ENCODE results near the gene CMYA5.
"Not testable (repeated sequence)": the region's sequence is repeated elsewhere in the genome, so short reads cannot be mapped to it uniquely, and the experiment has no call there.

CMYA5 gene

DNA sequence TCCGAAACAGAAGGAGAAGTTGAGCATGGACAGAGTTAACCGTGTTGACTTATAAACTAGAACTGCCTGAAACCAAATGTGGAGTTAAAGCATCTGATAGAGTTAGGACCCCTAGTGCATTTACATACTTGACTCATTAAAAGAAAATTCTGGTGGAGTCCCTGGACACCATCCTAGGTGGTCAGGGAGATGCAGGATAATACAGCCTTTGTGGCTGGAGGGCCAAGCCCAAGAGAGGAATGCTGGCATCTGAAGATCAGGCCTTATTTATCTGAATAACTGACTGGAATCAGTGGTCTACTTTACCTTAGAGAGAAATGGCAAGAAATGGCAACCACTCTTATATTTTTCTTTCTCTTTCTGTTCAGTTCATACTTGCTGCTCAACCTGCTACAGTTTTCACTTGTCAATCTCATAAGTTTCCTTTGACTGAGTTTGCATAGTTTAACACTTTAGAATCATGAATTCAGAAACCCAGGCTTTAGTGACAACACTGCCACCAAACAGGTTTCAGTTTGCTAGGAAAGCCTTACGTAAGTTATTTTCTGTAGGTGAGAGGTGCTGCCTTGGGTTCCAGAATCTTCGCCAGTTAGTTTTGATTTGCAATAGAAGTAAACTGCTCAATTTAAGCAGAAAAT lies 10.2 kb downstream of the CMYA5 start:
- no peaks in the 10 kb centered on the region for H3K4me1 ChIP-seq (ENCODE audit: control insufficient read depth, insufficient read depth, low read length)
- no peaks in the 10 kb centered on the region for H3K27me3 ChIP-seq (ENCODE audit: control insufficient read depth, insufficient read depth, low read length, poor library complexity, severe bottlenecking)
- H3K36me3 ChIP-seq (ENCODE audit: control insufficient read depth, insufficient read depth, low read length) = no peaks in the 10 kb centered on the region
- WGBS, 2 experiments = 93 to 99% methylated on average over 4 of the region's 4 CpGs
- H3K27ac ChIP-seq (ENCODE audit: insufficient read depth, low read depth, low read length, poor library complexity, severe bottlenecking) = no peak overlapping the region
- H3K4me3 ChIP-seq (ENCODE audit: insufficient read depth, low read depth, low read length) = no peak overlapping the region
- no peaks in the 10 kb centered on the region for H3K9me3 ChIP-seq (ENCODE audit: control insufficient read depth, low read length)

- Histone ChIP-seq H3K27ac (ENCODE audit: insufficient read depth, low read depth, low read length, poor library complexity, severe bottlenecking) (no peak overlapping the region), H3K4me3 (ENCODE audit: insufficient read depth, low read depth, low read length) (no peak overlapping the region), H3K36me3 (ENCODE audit: control insufficient read depth, insufficient read depth, low read length) (no peaks in the 10 kb centered on the region), H3K27me3 (ENCODE audit: control insufficient read depth, insufficient read depth, low read length, poor library complexity, severe bottlenecking) (no peaks in the 10 kb centered on the region), H3K4me1 (ENCODE audit: control insufficient read depth, insufficient read depth, low read length) (no peaks in the 10 kb centered on the region), H3K9me3 (ENCODE audit: control insufficient read depth, low read length) (no peaks in the 10 kb centered on the region)
- whole genome bisulfite sequencing, 2 experiments = 47 to 53% methylated on average over 3 of the region's 3 CpGs
Measured at GRCh38 chr5:79702606-79703380, 13.2 kb downstream of the CMYA5 start.

- no peak overlapping the region for H3K27ac ChIP-seq (ENCODE audit: insufficient read depth, low read depth, low read length, poor library complexity, severe bottlenecking)
- no peaks in the 10 kb centered on the region for H3K36me3 ChIP-seq (ENCODE audit: control insufficient read depth, insufficient read depth, low read length)
- H3K9me3 ChIP-seq (ENCODE audit: control insufficient read depth, low read length) = no peaks in the 10 kb centered on the region
- no peak overlapping the region for H3K4me3 ChIP-seq (ENCODE audit: insufficient read depth, low read depth, low read length)
- no peaks in the 10 kb centered on the region for H3K4me1 ChIP-seq (ENCODE audit: control insufficient read depth, insufficient read depth, low read length)
- H3K27me3 ChIP-seq (ENCODE audit: control insufficient read depth, insufficient read depth, low read length, poor library complexity, severe bottlenecking) = no peaks in the 10 kb centered on the region
- 80 to 100% methylated on average over 1 of the region's 1 CpG for WGBS, 2 experiments
Measured at GRCh38 chr5:79703381-79703645, 13.7 kb downstream of the CMYA5 start.

DNA sequence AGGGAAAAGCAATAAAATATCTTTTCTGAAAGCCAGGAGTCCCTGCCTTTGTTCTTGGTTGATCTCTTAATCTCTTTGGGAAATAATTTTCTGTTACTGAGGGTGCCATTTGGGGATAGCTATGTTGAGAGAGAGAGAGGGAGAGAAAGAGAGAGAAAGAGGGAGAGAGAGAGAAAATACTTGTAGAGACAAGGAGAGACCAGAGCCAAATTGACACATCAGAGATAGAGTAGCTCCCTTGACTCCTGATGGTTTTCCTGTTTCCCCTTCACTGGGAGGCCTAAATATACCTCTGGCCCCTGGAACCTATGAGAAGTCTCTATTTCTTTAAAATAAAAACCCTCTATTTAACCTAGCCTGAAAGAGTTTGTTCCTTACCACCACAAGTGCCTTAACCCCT lies 14.9 kb downstream of the CMYA5 start:
- no peaks in the 10 kb centered on the region for H3K36me3 ChIP-seq (ENCODE audit: control insufficient read depth, insufficient read depth, low read length)
- no peaks in the 10 kb centered on the region for H3K4me1 ChIP-seq (ENCODE audit: control insufficient read depth, insufficient read depth, low read length)
- no peak overlapping the region for H3K27ac ChIP-seq (ENCODE audit: insufficient read depth, low read depth, low read length, poor library complexity, severe bottlenecking)
- H3K27me3 ChIP-seq (ENCODE audit: control insufficient read depth, insufficient read depth, low read length, poor library complexity, severe bottlenecking) = no peaks in the 10 kb centered on the region
- H3K4me3 ChIP-seq (ENCODE audit: insufficient read depth, low read depth, low read length) = no peak overlapping the region
- H3K9me3 ChIP-seq (ENCODE audit: control insufficient read depth, low read length) = no peaks in the 10 kb centered on the region

GRCh38 chr5:79705632-79706031 lies 16.0 kb downstream of the CMYA5 start:
- Histone ChIP-seq H3K4me3 (ENCODE audit: insufficient read depth, low read depth, low read length) (no peak overlapping the region), H3K36me3 (ENCODE audit: control insufficient read depth, insufficient read depth, low read length) (no peaks in the 10 kb centered on the region), H3K27ac (ENCODE audit: insufficient read depth, low read depth, low read length, poor library complexity, severe bottlenecking) (no peak overlapping the region), H3K4me1 (ENCODE audit: control insufficient read depth, insufficient read depth, low read length) (no peaks in the 10 kb centered on the region), H3K9me3 (ENCODE audit: control insufficient read depth, low read length) (no peaks in the 10 kb centered on the region), H3K27me3 (ENCODE audit: control insufficient read depth, insufficient read depth, low read length, poor library complexity, severe bottlenecking) (no peaks in the 10 kb centered on the region)
- 95% methylated on average over 3 of the region's 3 CpGs for WGBS, 2 experiments

GRCh38 chr5:79706317-79706716 lies 16.7 kb downstream of the CMYA5 start:
- not testable (repeated sequence) for H3K27ac ChIP-seq (ENCODE audit: insufficient read depth, low read depth, low read length, poor library complexity, severe bottlenecking); H3K4me3 ChIP-seq (ENCODE audit: insufficient read depth, low read depth, low read length); H3K36me3 ChIP-seq (ENCODE audit: control insufficient read depth, insufficient read depth, low read length); H3K9me3 ChIP-seq (ENCODE audit: control insufficient read depth, low read length); H3K27me3 ChIP-seq (ENCODE audit: control insufficient read depth, insufficient read depth, low read length, poor library complexity, severe bottlenecking); H3K4me1 ChIP-seq (ENCODE audit: control insufficient read depth, insufficient read depth, low read length)
- WGBS, 2 experiments = 95 to 96% methylated on average over 8 of the region's 8 CpGs

DNA sequence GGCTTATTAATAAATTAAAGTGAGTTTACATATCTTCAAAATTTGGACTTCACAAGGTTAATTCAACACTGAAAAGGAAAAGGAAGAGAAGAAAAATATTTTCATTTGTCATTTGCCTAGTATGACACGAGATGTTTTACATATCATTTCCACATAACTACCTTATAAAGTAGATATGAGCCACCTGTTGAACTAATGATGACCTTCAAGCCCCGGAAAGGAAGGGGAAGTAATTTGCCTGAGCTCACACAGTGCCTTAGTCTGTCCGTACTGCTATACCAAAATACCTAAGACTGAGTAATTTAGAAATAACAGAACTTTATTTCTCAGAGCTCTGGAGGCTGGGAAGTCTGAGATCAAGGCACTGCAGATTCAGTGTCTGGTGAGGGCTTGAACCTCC lies 17.9 kb downstream of the CMYA5 start:
- Histone ChIP-seq H3K4me3 (ENCODE audit: insufficient read depth, low read depth, low read length) (no peak overlapping the region), H3K4me1 (ENCODE audit: control insufficient read depth, insufficient read depth, low read length) (no peaks in the 10 kb centered on the region), H3K27ac (ENCODE audit: insufficient read depth, low read depth, low read length, poor library complexity, severe bottlenecking) (no peak overlapping the region), H3K9me3 (ENCODE audit: control insufficient read depth, low read length) (no peaks in the 10 kb centered on the region), H3K36me3 (ENCODE audit: control insufficient read depth, insufficient read depth, low read length) (no peaks in the 10 kb centered on the region), H3K27me3 (ENCODE audit: control insufficient read depth, insufficient read depth, low read length, poor library complexity, severe bottlenecking) (no peaks in the 10 kb centered on the region)
- WGBS, 2 experiments = 93 to 96% methylated on average over 2 to 3 of the region's 3 CpGs

- no peaks in the 10 kb centered on the region for H3K4me1 ChIP-seq (ENCODE audit: control insufficient read depth, insufficient read depth, low read length)
- H3K27me3 ChIP-seq (ENCODE audit: control insufficient read depth, insufficient read depth, low read length, poor library complexity, severe bottlenecking) = no peaks in the 10 kb centered on the region
- no peaks in the 10 kb centered on the region for H3K36me3 ChIP-seq (ENCODE audit: control insufficient read depth, insufficient read depth, low read length)
- no peak overlapping the region for H3K27ac ChIP-seq (ENCODE audit: insufficient read depth, low read depth, low read length, poor library complexity, severe bottlenecking)
- no peak overlapping the region for H3K4me3 ChIP-seq (ENCODE audit: insufficient read depth, low read depth, low read length)
- no peaks in the 10 kb centered on the region for H3K9me3 ChIP-seq (ENCODE audit: control insufficient read depth, low read length)
Measured at GRCh38 chr5:79712741-79713140, 23.1 kb downstream of the CMYA5 start.

DNA sequence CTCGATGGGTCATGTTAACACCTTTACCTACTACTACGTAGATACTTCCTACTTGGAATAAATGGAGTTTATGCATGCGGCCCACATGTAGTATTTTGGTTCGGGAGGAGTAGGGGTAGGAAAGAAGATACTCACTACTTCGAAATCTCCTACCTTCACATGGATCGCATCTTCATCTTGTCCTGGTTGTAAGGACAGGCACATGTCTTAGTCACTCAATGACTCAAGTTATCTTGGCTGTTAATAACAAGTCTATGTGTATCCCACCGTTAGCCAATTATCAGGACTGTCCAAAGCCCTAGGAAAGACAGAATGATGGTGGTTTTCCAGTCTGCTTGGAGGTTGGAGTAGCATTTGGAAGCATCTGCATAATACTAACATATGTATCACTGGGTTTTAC lies 24.1 kb downstream of the CMYA5 start:
- 94 to 97% methylated on average over 3 to 6 of the region's 7 CpGs for WGBS, 2 experiments
- no peak overlapping the region for H3K4me3 ChIP-seq (ENCODE audit: insufficient read depth, low read depth, low read length)
- H3K27me3 ChIP-seq (ENCODE audit: control insufficient read depth, insufficient read depth, low read length, poor library complexity, severe bottlenecking) = no peaks in the 10 kb centered on the region

DNA sequence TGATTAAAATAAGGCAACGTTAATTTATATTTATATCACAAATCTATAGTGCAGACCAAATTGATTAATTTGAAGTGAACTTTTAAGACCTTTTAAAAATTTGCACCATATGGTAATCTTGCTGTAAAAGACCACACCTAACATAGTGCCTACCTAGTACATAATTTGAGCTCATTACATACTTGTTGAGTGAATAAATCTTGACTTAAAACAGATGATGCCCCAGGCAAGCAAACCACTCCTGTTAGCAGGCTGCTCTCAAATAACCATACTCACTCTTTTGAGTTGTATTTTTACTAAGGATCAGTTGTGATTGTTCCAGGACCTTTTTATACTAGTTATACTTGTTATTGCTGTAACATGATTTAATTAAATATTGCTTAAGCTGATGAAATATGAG lies 27.2 kb downstream of the CMYA5 start:
- WGBS, 2 experiments = no CpG with 5 or more reads among the region's 1 CpG

More for the DNA sequence above, 24.1 kb downstream of the CMYA5 start:
- no peaks in the 10 kb centered on the region for H3K4me1 ChIP-seq (ENCODE audit: control insufficient read depth, insufficient read depth, low read length)
- no peak overlapping the region for H3K27ac ChIP-seq (ENCODE audit: insufficient read depth, low read depth, low read length, poor library complexity, severe bottlenecking)
- H3K9me3 ChIP-seq (ENCODE audit: control insufficient read depth, low read length) = no peaks in the 10 kb centered on the region
- H3K36me3 ChIP-seq (ENCODE audit: control insufficient read depth, insufficient read depth, low read length) = no peaks in the 10 kb centered on the region

GRCh38 chr5:79720096-79720495 lies 30.5 kb downstream of the CMYA5 start:
- no peak overlapping the region for H3K4me3 ChIP-seq (ENCODE audit: insufficient read depth, low read depth, low read length)
- no peaks in the 10 kb centered on the region for H3K4me1 ChIP-seq (ENCODE audit: control insufficient read depth, insufficient read depth, low read length)
- H3K27ac ChIP-seq (ENCODE audit: insufficient read depth, low read depth, low read length, poor library complexity, severe bottlenecking) = no peak overlapping the region
- H3K36me3 ChIP-seq (ENCODE audit: control insufficient read depth, insufficient read depth, low read length) = no peaks in the 10 kb centered on the region
- H3K9me3 ChIP-seq (ENCODE audit: control insufficient read depth, low read length) = peaks cover 5% of the 10 kb centered on the region
- no peaks in the 10 kb centered on the region for H3K27me3 ChIP-seq (ENCODE audit: control insufficient read depth, insufficient read depth, low read length, poor library complexity, severe bottlenecking)

More for the DNA sequence above, 27.2 kb downstream of the CMYA5 start:
- Histone ChIP-seq H3K36me3 (ENCODE audit: control insufficient read depth, insufficient read depth, low read length) (no peaks in the 10 kb centered on the region), H3K4me3 (ENCODE audit: insufficient read depth, low read depth, low read length) (no peak overlapping the region), H3K27ac (ENCODE audit: insufficient read depth, low read depth, low read length, poor library complexity, severe bottlenecking) (no peak overlapping the region), H3K9me3 (ENCODE audit: control insufficient read depth, low read length) (peaks cover 5% of the 10 kb centered on the region), H3K4me1 (ENCODE audit: control insufficient read depth, insufficient read depth, low read length) (no peaks in the 10 kb centered on the region), H3K27me3 (ENCODE audit: control insufficient read depth, insufficient read depth, low read length, poor library complexity, severe bottlenecking) (no peaks in the 10 kb centered on the region)
